Measurements from ENCODE around the gene DSCAM.

The DSCAM gene

DNA sequence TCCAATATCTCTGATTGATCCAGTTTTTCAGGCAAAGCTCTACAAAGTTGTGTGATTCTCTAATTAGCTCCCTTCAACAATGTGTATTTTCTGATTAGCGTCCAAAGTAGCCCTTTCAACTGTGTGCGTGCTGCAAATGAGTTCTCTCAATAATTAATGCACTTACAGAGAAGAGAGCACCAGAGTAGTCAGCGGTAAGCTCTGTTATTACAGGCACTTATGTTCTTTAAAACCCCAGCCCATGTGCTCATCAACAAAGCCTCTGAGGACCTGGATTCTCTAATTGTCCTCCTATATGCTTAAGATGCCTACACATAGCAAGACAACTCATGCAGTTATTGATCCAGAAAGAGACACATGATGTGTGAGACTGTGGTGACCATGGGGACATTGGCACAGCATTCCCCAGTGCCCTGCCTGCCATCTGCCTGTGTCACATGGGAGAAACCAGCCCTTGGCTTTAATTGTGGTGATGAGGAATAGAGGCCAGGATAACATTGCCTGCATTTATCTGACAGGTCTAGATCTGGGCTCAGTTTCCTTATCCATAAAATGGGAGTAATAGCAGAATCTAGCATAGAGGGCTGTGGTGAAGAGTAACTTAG, 828.0 kb downstream of the DSCAM start:
- DNase-seq: no peak

DNA sequence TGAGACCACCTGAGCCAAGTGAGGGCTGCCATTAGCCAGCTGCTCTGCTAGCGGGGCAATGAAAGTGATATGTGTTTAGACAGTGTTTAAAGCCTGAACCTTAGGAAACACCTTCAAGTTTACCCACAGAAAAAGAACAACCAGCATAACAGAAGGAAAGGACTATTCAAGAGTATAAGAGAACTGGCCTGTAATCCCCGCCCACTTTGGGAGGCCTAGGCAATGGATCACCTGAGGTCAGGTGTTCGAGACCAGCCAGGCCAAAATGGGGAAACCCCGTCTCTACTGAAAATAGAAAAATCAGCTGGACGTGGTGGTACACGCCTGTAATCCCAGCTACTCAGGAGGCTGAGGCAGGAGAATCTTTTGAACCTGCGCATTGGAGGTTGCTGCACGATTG, 830.3 kb downstream of the DSCAM start:
- no peak for DNase-seq

DNA sequence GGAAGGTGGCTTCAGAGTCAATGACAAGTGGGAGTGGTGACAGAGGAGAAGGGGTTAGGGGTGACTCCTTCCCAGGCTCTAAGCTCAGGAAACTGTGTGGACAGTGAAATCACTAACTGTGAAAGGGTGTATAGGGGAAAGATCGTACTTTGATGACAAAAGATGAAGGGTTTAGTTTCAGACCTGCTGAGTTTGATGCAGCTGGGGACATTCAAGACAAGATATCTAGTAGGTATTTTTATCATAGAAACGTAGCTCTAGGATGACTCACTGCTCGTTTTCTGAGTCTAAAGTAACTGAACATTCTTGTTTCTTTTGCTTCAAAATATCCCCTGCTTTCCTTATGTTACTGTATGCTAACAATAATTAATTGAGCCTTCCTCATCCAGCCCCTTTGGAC, 830.7 kb downstream of the DSCAM start:
- DNase-seq: no peak

DNA sequence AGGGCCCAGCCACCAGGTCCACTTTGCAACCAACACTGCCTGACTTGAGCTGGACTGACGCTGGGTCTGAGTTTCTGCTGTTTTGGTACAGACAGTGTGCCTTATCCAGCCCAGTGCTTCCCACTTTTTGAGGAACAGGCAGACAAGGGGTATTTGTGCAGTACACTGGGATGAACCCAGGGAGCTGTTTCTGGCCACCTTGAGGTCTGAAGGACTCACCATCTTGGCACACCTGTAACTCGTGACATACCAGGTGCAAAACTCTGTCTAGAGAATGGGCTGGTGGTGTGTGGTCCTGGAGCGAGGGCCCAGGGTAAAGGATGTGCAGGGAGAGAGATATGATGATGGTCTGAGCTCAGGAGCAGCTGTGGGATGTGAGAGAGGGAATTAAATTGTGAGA, 831.1 kb downstream of the DSCAM start:
- DNase-seq: no peak

DNA sequence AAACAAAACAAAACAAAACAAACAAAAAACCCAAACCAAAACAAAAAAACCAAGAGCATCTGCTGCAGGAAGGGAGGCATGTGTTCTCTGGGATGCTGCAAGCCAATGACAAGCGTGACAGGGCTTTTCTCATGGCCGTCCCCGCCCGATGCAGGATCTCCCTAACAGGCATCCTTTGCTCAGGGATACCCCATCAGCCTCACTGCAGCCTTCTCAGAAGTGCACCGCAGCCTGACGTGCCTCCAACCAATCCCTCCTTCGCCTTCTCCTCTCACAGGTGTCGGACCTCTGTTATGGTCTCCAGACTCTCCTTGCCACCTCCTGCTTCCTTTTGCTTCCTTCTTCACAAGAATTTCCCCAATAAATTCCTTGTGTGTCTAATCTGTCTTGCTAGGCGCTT, 832.6 kb downstream of the DSCAM start:
- no peak for DNase-seq

DNA sequence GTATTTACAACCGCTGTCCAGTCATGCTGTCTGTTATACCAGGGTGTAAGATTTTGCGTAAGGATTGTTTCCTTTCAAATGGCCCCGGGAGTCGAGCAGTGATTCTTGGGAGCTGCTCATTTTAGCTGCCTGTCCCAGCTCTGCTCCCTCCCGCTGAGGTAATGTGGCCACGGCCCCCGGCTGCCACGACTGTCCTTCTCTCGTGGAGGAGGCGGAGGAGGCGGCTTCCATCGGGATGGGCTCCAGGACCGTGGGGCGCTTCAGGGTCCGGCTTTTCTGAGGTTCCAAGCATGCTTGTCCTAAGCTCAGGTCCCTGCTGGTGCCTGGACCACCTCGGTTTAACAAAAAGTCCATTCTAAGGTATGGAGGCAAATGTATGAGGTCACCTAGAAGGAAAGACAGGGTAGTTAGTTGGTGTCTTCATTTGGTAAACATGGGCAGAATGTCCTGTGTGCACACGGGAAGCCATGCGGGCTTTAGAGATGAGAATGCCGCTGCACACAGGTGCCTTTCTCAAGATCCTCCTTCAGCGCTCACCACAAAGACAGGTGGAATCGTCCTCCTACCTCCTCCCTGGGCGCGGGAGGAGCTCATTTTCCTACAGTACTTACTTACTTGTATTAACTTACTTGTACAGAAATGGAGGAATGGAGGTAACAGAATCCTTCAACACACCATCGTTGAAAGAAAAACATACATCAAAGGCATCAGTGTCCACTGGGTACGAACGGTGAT, 833.8 kb downstream of the DSCAM start:
- DNase-seq: no peak

DNA sequence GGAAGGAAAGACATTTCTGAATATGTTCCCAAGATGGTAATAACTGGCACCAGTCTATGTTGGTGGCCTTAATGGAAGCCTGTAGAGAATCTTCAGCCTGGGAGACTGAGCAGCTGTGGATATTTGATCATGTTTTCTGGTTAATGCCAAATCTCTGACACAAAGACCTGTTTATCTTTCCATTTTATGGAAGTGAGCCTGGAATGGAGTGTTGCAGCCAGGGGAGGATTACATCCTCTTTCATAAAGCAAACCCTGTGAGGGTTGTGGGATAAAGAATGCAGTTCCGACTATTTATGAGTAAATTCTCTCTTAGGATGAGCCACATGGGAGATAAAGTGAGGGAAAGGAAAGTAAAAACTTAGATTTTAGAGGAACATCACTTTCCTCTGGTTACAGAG, 835.6 kb downstream of the DSCAM start:
- no peak for DNase-seq

DNA sequence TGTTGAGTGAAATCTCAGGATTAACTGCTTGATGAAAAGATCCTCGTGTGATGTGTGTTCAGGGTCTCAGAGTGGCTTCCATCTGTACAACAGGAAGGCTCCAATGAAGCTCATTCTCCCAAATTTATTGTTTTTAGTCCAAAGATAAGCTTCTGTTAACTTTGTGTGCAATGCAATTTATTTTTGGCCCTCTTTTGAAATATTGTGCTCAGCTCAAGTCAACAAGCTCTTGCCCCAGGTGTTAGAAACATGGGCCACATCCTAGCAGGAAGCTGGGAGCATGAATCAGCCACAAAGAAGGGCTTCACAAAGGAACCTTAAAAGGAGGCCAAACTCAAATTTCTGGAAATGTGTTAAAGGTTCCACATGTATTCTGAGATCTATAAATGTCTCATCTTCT, 844.0 kb downstream of the DSCAM start:
- no peak for DNase-seq

DNA sequence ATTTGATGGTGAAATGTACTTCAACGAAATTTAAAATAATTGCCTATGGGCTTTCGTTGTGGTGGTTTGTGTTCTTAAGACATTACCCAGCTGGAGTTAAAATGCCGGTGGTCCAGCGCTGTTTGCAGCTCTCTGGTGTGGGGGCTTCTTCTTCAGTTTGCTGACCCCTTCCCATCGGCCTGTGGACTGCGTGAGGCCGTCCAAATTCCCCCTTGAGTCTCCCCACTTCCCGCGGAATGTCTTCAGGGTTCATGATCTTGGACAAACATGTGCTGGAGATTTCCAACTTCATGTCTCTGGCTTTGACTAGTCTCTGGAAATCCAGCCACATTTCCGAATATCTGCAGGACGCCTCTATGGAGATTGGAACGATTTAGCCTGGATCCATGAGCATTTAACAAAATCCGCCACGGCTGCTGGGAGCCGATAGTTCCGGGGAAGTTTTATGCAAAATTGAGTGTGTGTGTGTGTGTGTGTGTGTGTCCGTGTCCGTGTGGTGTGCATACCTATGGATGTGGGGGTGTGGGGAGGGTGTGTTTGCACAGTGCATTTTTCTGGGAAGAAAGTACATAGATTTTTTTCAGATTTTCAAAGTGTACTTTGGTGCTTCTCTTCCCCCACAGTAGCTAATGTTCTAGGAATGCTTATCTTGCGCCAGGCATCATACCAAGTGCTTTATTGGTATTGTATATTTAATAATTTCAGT, 862.5 kb downstream of the DSCAM start:
- DNase-seq: no peak

DNA sequence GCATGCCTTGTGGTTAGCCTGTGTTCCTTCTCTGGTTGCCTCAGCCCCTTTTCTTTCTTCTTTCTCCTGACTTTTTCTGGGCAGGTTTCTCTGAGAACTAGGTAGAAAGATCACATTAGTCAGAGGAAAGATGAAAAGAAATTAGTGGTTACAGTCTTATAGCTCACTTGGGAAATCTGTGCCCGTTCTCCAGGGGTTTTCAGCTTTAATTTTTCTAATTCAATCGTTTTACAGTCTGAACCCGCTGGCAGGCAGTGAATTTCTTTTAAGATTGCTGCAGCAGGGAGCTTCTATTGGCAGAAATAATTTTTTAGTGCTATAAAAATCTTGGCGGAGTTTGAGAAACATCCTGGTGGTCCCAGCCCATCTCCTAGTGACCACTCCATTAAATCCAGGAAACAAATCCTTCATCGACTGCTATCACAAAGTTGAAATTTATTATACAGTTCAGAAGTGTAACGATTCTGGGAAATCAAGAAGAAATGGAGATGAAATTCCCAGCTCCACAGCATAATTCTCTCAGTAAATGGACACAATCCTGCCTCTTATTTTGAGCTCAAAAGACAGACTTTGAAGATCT, 866.6 kb downstream of the DSCAM start:
- DNase-seq: no peak

DNA sequence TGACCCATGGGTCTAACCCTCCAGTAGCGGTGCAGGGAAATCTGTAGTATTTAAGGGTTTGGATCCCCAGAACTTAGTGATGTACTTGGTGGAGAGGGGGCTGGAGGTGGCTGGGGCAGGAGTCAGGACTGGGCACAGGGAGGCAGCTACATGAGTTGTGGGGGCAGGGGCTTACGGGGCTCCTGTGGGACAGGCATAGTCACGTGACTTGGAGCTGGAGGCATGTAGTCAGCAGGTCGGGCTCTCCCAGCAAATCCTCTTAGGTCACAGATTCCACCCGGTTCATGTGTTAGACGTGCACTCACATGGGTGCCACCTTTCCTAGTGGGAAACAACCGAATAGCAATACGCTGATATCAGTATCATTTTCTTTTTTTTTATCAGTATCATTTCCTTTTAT, 867.6 kb downstream of the DSCAM start:
- DNase-seq: no peak

DNA sequence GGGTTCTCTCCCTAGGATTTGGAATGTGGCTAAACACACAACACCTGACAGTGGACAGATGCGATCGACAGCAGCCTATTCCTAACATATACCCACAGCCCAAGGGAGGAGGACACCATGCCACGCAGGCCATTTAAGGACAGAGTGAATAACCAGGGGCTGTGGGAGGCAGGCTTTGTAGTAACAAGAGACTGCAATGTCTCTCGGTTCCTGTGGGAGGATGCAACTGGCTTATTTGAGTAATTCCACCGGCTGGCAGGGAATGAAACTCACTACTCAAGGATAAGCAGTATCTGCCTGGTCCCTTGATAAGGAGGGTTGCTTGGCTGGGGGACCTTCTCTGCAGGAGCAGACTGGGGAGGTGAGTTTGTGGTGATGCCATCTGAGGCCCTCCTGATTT, 870.2 kb downstream of the DSCAM start:
- no peak for DNase-seq

DNA sequence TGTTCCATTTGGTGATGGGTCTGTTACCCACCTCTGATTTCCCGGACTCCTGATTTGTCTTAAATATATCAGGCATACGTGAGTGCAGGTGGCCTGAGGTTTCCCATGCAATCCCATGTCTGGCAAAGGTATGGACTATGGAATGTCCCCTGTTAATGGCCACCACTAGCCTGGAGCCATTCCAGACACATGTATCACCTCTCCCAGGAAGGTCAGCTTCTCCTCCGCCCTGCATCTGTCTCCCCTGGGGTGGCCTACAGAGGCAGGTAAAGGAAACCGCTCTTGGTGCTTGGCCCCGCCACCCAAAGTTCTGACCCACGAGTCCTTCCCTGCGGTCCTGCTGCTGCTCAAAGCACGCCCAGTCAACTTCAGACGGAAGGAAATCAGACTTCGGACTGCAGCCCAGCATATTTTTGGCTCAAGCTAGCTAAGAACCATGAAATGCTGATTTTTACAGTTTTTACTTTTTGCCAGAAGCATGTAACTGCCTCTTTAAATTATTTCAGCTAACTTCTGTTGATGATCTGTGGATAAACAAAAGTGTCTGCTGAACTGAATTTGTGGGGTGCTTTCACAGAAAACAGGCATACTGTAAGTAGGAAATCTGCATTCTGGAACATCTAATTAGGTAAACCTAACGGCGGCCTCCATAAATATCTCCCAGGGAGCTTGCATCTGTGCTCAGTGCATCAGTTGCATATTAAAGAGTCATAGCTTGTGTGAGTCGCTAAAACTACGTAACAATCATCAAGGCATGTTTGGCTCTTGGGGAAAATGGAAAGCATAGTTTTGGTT, 873.8 kb downstream of the DSCAM start:
- no peak for DNase-seq

DNA sequence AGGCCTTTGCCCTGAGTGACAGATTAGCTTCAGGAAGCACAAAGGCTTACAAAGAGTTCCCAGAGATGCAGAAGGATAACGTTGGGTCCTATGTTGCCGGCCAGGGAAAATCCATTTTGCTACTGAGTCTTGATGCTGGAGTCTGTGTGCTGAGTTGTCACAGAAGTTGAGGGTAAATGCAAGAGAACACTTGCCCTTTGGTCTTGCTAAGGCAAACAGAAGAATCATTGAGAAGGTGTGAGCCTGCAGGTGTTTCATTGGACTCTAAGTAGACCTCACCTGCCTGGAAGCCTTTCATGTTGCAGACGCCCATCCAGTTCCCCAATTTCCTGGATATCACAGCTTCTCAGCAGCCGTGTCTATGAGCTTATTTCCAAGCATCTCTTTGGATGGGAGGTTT, 874.5 kb downstream of the DSCAM start:
- no peak for DNase-seq

DNA sequence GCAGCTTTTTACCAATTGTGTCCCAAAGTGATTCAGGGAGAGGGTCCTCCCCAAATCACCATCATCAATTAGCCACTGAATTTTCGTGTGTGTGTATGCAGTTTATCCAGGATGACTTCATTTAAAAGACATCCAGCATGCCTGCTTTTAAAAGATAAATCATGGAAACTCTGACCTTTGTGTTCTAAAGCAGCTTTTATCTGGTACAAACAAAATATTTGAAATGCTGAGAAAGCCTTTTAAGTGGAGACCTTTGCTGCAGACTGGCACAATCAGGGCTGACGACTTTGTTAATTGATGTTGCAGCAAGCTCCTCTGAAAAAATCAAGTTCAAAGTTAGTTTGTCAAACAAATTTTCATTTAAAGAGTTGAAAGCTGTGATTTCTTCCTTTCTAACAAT, 875.0 kb downstream of the DSCAM start:
- DNase-seq: no peak

DNA sequence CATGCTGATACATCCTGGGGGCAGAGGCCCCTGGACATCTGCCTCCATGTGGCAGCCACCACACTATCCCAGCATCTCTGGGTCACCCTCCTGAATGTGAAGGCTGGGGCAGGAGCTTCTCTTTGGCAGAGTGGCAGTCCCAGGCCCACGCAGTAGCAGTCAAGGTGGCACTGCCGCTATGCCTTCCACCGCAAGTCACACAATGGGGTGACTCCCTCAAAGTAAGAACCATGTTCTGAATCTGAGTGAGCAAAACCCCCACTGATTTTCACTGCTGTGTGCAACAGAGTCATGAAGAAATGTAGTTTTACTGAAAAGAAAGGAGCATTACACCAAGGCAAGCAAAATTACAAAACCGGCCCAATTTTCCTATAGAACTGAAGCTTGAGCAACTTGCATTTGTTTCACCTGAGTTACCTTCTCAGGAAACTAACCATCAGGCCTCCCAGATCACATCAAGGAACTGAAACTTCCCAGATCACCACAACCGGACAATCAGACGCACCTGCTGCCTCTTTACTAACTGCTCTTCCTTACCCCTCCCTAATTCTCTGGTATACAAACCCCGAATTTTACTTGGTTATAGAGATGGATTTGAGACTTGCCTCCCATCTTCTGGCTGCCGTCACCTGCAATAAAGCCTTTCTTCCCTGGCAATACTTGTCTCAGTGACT, 877.1 kb downstream of the DSCAM start:
- no peak for DNase-seq

DNA sequence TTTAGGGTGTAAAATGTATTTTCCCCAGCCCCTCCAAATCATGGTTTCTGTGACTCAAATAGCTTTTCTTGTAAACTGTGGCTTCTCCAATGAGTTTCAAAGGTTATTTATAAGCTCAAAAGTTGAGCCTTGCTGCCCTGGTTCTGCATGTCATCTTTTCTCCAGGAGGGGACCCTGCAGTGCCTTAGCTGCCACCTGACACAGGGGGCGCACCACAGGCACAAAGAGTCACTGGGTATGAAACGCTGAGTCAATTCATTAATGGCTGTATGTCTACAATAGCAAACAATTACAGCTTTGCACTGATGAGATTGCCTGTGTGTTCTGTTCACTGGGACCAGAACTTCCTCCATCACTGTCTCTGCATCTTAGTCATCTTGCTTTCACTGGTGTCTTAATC, 878.9 kb downstream of the DSCAM start:
- DNase-seq: no peak

DNA sequence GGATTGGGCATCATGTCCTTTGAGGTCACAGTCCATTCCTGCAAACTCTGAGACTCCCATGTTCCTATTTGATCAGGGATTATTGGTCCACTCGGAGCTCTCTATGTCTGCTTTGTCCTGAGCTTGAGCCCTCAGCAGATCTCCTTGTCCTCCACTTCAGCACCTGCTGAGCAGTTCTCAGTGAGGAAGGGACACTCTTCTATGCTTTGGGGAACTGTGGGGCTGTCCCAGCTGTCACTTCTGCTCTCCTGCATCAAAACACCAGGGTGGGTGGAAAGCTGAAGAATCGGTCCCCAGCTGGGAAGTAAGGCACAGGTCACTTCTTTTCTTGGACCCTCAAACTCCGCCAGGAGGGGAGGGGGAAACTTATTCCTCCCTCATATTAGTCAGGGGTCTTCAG, 880.2 kb downstream of the DSCAM start:
- no peak for DNase-seq

DNA sequence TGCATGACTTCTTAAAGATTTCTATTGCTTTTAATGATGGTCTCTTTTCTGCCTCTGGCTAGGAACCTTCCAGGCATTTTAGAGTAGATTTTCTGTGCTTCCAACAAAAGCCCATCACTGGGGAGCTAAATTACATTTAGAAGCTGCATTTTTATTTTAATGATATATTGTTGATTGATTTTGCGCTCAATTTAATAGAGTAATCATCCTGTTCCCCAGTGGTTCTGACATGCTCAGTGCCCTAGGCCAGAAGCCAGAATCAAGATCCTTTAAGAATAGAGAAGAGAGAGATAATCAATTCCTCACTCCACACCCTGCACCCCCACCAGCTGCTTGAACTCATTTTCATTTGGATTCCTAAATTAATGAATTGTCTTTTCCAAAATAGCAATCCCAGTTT, 881.9 kb downstream of the DSCAM start:
- no peak for DNase-seq

DNA sequence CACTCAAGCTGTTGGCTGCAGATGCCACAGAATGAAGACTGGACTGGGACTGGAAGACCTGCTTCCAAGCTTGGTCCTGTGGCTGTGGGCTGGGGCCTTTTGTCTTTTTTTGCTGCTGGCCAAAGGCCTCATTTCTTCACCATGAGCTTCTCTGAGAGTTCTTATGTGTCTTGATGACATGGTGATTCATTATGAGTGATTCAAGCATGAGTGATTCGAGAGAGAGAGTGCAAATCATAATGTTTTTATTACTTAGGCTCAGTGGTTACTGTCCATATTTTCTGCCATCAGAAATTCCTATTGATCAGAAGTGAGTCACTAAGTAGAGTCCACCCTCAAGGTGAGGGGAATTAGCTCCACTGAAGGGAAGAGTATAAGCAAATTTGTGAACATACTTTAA, 885.7 kb downstream of the DSCAM start:
- no peak for DNase-seq
